ENCODE data around the gene LAMA2.

Gene LAMA2

DNA sequence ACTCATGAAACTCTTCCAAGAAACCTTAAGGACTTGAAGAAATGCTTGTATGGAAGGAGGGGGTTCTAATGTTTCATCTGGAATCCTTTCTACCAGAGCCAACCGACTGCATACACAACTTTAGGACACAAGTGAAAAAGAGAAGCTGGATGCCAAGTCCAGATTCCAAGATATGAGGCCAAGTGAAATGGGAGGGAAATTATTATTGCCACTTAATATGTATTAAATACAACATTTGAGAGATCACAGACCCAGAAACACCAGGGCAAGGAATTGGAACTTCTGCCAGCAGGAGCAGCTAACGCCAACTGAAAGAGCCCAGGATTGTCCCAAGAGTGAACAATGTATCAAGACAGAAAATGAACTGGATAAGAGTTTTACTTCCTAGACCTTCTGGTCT lies 682.9 kb downstream of the LAMA2 start:
- Histone ChIP-seq H3K9me3 (ENCODE audit: low read length) (no peaks in the 10 kb centered on the region), H3K27ac (ENCODE audit: low read depth, low read length, poor library complexity, severe bottlenecking) (no peak overlapping the region), H3K4me2 (ENCODE audit: low read length) (no peak overlapping the region), H3K9me2 (ENCODE audit: low read depth, low read length) (no peaks in the 10 kb centered on the region), H3K4me3 (ENCODE audit: low read depth, low read length, poor library complexity, severe bottlenecking) (no peak overlapping the region), H3F3A (ENCODE audit: insufficient read depth, low read length) (no peaks in the 10 kb centered on the region), H4K20me1 (ENCODE audit: insufficient read depth, low read length) (no peaks in the 10 kb centered on the region), H3K4me1 (ENCODE audit: insufficient read depth, low read length, severe bottlenecking) (no peaks in the 10 kb centered on the region), H3K9ac (ENCODE audit: low read length) (no peak overlapping the region), H3K27me3 (ENCODE audit: insufficient read depth, low read length) (no peaks in the 10 kb centered on the region), H3K36me3 (ENCODE audit: insufficient read depth, low read length) (no peaks in the 10 kb centered on the region), H2AFZ (ENCODE audit: low read length) (no peak overlapping the region), H3K79me2 (ENCODE audit: insufficient read depth, low read length) (no peaks in the 10 kb centered on the region)
- TF ChIP-seq CTCF (IDR thresholded peaks at IDR 0.05; ENCODE audit: low read length) (no peak), EZH2 (IDR thresholded peaks at IDR 0.05; ENCODE audit: borderline replicate concordance, low read length) (no peak)
